Gastroesophageal sphincter (tissue), 4 donors: ENCODE results near the gene CSNK1D. TPM values are rescaled to one million over a fixed set of nuclear protein-coding genes. Genes with fewer than 3 reads are reported as not detected.

Experiments
- ATAC-seq: fragments of 150-250 bp; one replicate; pipeline ENCODE4 v1.9.1; 2016; ENCODE audit warnings: mild to moderate bottlenecking, moderate library complexity
- H3K27ac ChIP-seq, 4 donors: fragments of 200-600 bp; sonication (generic) in 3 of 4; 1 replicate in 3 of 4; 2 replicates in 1 of 4; pipeline ENCODE4 v1.5.1; 2016 to 2019
- H3K27me3 ChIP-seq: fragments of 200-600 bp; sonication (generic); one replicate; pipeline ENCODE4 v1.5.1; 2019
- H3K36me3 ChIP-seq, 2 donors: fragments of 200-600 bp; sonication (generic); one replicate each; pipeline ENCODE4 v1.5.1; 2019; ENCODE audit warnings: control low read depth in 1 of 2
- H3K4me1 ChIP-seq, 3 donors: fragments of 200-600 bp; sonication (generic); 1 replicate in 2 of 3; 2 replicates in 1 of 3; pipeline ENCODE4 v1.5.1; 2016 to 2019; ENCODE audit warnings: control low read depth in 2 of 3
- H3K4me3 ChIP-seq, 2 donors: fragments of 200-600 bp; sonication (generic); one replicate each; pipeline ENCODE4 v1.5.1; 2019; ENCODE audit warnings: mild to moderate bottlenecking in 1 of 2, moderate library complexity in 1 of 2
- H3K9me3 ChIP-seq, 3 donors: fragments of 200-600 bp; sonication (generic); one replicate each; pipeline ENCODE4 v1.5.1; 2017 to 2019; ENCODE audit warnings: control low read depth in 2 of 3
- CTCF ChIP-seq, 4 experiments: fragments of 200-600 bp in 2 of 4; fragments of 450-650 bp in 2 of 4; sonication (generic) in 1 of 4; IDR thresholded peaks; one replicate each; pipeline ENCODE4 v1.5.1; 2017 to 2019; ENCODE audit warnings: antibody characterized with exemption in 4 of 4, mild to moderate bottlenecking in 2 of 4, moderate library complexity in 2 of 4
- EP300 ChIP-seq: sonication (generic); formaldehyde crosslinking; IDR thresholded peaks from one replicate; pipeline ENCODE4 v1.6.1; 2017; ENCODE audit warnings: antibody characterized with exemption, mild to moderate bottlenecking
- POLR2A ChIP-seq, 2 donors: fragments of 450-650 bp; IDR thresholded peaks; one replicate each; pipeline ENCODE4 v1.6.1; 2017; ENCODE audit warnings: antibody characterized with exemption in 2 of 2, mild to moderate bottlenecking in 2 of 2, moderate library complexity in 1 of 2
- POLR2AphosphoS5 ChIP-seq: sonication (generic); formaldehyde crosslinking; IDR thresholded peaks from one replicate; pipeline ENCODE4 v1.6.1; 2017; ENCODE audit warnings: antibody characterized with exemption
- WGBS, 2 donors: methylation state at CpG; one replicate each; pipeline ENCODE4 v1.1.5; 2018; ENCODE audit warnings: low coverage in 1 of 2; 5-methylcytosine and 5-hydroxymethylcytosine counted together
- total RNA-seq, 4 donors: library from RNA; depleted of rRNA; stranded (reverse); fragments of >200 nt; gene quantifications; one replicate each; pipeline ENCODE4 v1.1.0, GENCODE V29; 2016

Gene CSNK1D
- total RNA-seq, 4 donors from 2014 or later, result 23.4 to 92.1 (median 72.4) TPM

DNA sequence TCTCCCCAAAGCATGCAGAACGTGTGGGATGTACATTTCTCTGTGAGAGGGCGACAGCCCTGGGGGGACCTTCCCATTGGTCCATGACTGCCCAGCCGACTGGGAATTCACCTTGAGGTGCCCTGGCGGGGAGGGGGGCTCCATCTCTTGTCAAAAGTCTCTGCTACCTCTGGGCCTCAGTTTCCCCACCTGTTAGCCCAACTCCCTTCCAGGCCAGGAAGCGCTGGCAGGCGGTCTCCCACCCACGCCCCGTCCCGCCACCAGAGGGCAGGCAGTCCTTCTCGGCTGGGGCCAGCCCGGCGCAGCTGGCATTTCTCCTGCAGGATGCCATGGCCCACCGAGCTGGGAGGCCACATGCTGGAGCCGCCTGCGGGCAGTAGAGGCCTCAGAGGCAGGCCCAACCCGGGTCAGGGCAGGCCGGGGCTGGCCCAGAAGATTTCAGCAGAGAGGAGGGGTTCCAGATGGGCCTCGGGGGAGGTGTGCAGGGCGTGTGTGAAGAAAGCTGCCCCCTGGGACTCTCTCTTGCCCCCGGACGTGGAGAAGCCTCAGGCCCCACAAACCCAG is 27.3 kb upstream of the CSNK1D start:
- Histone ChIP-seq H3K4me3 (no peak overlapping the region), H3K9me3 (no peaks in the 10 kb centered on the region), H3K4me1 (peaks cover 0 to 44% (median 11%) of the 10 kb centered on the region in 3 donors), H3K36me3 (no peaks in the 10 kb centered on the region), H3K27me3 (peaks cover 8% of the 10 kb centered on the region), H3K27ac (no peak overlapping the region)
- TF ChIP-seq EP300 (no peak), CTCF (IDR thresholded peaks at IDR 0.05) (peak in 3 of 4 experiments; percentile 63 to 90 (median 88))
- WGBS, 2 donors, result 41% methylated on average over 4 of the region's 21 CpGs; no CpG with 5 or more reads in 1 of the 2 donors
- ATAC-seq, result no peak

DNA sequence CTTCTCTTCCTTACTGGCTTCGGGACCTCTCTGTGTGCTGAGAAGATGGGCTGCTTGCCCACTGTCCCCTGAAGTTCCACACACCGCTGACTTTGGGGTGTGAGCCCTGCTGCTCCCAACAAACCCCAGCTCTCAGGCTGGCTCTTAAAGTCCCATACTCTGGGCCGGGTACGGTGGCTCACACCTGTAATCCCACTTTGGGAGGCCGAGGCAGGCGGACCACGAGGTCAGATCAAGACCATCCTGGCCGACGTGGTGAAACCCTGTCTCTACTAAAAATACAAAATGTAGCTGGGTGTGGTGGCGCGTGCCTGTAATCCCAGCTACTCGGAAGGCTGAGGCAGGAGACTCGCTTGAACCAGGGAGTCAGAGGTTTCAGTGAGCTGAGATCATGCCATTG is 26.7 kb upstream of the CSNK1D start:
- Histone ChIP-seq H3K4me1 (peaks cover 0 to 50% (median 11%) of the 10 kb centered on the region in 3 donors), H3K36me3 (no peaks in the 10 kb centered on the region), H3K27ac (no peak overlapping the region), H3K9me3 (no peaks in the 10 kb centered on the region), H3K4me3 (no peak overlapping the region), H3K27me3 (peaks cover 8% of the 10 kb centered on the region)
- no peak for ATAC-seq
- 96 to 100% methylated on average over 3 of the region's 13 CpGs for WGBS, 2 donors
- no peak for TF ChIP-seq EP300
- TF ChIP-seq POLR2A (IDR thresholded peaks at IDR 0.05), result no peak
- TF ChIP-seq POLR2AphosphoS5, result no peak
- no peak for TF ChIP-seq CTCF (IDR thresholded peaks at IDR 0.05)

GRCh38 chr17:82299452-82299851 is 26.0 kb upstream of the CSNK1D start:
- H3K27ac ChIP-seq, result peak overlapping the region in 3 of 4 donors; percentile 88 to 95 (median 93)

GRCh38 chr17:82298538-82299421 is 25.3 kb upstream of the CSNK1D start:
- ATAC-seq, result no peak
- H3K27me3 ChIP-seq, result peaks cover 8% of the 10 kb centered on the region
- 77 to 88% methylated on average over 4 to 6 of the region's 27 CpGs for WGBS, 2 donors
- peak overlapping the region; percentile 16 to 55 for H3K4me3 ChIP-seq
- TF ChIP-seq POLR2A (IDR thresholded peaks at IDR 0.05), result no peak
- peak in 1 of 4 experiments; percentile 8 for TF ChIP-seq CTCF (IDR thresholded peaks at IDR 0.05)
- H3K36me3 ChIP-seq, result no peaks in the 10 kb centered on the region
- peaks cover 0 to 64% (median 14%) of the 10 kb centered on the region in 3 donors for H3K4me1 ChIP-seq
- no peaks in the 10 kb centered on the region for H3K9me3 ChIP-seq
- peak overlapping the region; percentile 34 to 95 (median 90) for H3K27ac ChIP-seq

More at GRCh38 chr17:82299452-82299851, 26.0 kb upstream of the CSNK1D start:
- Histone ChIP-seq H3K36me3 (no peaks in the 10 kb centered on the region), H3K27me3 (peaks cover 8% of the 10 kb centered on the region), H3K4me3 (no peak overlapping the region), H3K9me3 (no peaks in the 10 kb centered on the region), H3K4me1 (peaks cover 0 to 58% (median 11%) of the 10 kb centered on the region in 3 donors)
- no peak for ATAC-seq
- 86 to 91% methylated on average over 5 to 7 of the region's 10 CpGs for WGBS, 2 donors
- TF ChIP-seq CTCF (IDR thresholded peaks at IDR 0.05), result no peak
